Measurements from ENCODE around the gene SLIT1. TPM values are rescaled to one million over a fixed set of nuclear protein-coding genes. Genes with fewer than 3 reads are reported as not detected.

The SLIT1 gene
- total RNA-seq, 4 donors from 2014 or later, result not detected

DNA sequence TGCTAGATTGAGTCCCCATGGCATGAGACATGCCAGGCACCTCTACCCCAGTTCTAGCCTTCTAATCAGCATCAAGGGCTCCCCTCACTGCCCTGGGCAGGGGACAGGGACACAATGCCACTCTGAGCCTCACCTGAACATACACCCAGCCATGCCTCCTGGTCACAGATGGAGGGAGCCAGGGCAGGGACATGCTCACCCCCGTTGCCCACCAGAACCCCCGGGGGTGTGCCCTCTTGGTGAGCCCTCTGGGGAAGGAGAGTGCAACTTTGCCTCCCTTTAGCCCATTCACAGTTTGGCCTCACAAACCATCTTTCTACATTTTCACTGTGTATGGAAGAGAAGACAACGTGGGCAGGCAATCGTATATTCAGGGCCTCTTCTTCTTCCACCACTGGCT is 186.4 kb downstream of the SLIT1 start:
- H3K4me3 ChIP-seq (ENCODE audit: low read depth, poor library complexity, severe bottlenecking), result no peak overlapping the region
- intact Hi-C loops (cut with DNase I; ENCODE audit: low total_unique reads), result no loop called here
- TF ChIP-seq POLR2A (IDR thresholded peaks at IDR 0.05), result no peak
- TF ChIP-seq, protein P1, sequence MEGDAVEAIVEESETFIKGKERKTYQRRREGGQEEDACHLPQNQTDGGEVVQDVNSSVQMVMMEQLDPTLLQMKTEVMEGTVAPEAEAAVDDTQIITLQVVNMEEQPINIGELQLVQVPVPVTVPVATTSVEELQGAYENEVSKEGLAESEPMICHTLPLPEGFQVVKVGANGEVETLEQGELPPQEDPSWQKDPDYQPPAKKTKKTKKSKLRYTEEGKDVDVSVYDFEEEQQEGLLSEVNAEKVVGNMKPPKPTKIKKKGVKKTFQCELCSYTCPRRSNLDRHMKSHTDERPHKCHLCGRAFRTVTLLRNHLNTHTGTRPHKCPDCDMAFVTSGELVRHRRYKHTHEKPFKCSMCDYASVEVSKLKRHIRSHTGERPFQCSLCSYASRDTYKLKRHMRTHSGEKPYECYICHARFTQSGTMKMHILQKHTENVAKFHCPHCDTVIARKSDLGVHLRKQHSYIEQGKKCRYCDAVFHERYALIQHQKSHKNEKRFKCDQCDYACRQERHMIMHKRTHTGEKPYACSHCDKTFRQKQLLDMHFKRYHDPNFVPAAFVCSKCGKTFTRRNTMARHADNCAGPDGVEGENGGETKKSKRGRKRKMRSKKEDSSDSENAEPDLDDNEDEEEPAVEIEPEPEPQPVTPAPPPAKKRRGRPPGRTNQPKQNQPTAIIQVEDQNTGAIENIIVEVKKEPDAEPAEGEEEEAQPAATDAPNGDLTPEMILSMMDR (IDR thresholded peaks at IDR 0.05), result no peak
- WGBS, 2 donors, result 94% methylated on average over 4 of the region's 4 CpGs
- DNase-seq (ENCODE audit: low spot score in 2 of 2), result no peak

- H3K4me3 ChIP-seq (ENCODE audit: low read depth, poor library complexity, severe bottlenecking), result no peak overlapping the region
- TF ChIP-seq POLR2A (IDR thresholded peaks at IDR 0.05), result no peak
- TF ChIP-seq, protein P1 (IDR thresholded peaks at IDR 0.05), result no peak
- DNase-seq (ENCODE audit: low spot score in 2 of 2), result no peak
- intact Hi-C loops (cut with DNase I; ENCODE audit: low total_unique reads), result no loop called here
- 82 to 84% methylated on average over 14 of the region's 14 CpGs for WGBS, 2 donors
Observed at GRCh38 chr10:96998329-96998888, 187.3 kb downstream of the SLIT1 start.

GRCh38 chr10:96996275-96996965 is 189.3 kb downstream of the SLIT1 start:
- no peak overlapping the region for H3K4me3 ChIP-seq (ENCODE audit: low read depth, poor library complexity, severe bottlenecking)
- 61 to 78% methylated on average over 6 of the region's 6 CpGs for WGBS, 2 donors
- DNase-seq (ENCODE audit: low spot score in 2 of 2), result no peak
- TF ChIP-seq, protein P1 (IDR thresholded peaks at IDR 0.05), result no peak
- TF ChIP-seq POLR2A (IDR thresholded peaks at IDR 0.05), result no peak
- intact Hi-C loops (cut with DNase I; ENCODE audit: low total_unique reads), result no loop called here

DNA sequence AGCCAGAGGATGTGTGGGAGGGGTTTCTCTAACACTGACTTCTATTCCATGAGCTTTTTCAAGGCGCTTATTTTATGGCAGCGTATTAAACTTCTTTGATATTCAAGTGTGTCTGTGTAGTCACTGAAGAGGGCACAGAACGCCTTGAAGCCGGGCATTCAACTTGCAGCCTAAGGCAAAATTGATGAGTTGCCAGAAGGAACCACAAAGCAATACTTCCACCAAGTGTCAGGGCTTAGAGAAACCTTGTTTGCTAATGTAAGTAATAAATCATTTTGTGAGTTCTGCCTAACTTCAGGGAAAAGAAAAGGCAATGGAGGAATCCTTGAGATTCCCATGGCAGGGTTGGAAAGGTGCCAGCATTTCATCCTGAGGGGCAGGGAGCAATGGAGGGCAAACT is 189.9 kb downstream of the SLIT1 start:
- 76 to 79% methylated on average over 4 of the region's 4 CpGs for WGBS, 2 donors
- DNase-seq (ENCODE audit: low spot score in 2 of 2), result no peak
- no peak overlapping the region for H3K4me3 ChIP-seq (ENCODE audit: low read depth, poor library complexity, severe bottlenecking)
- intact Hi-C loops (cut with DNase I; ENCODE audit: low total_unique reads), result no loop called here
- no peak for TF ChIP-seq POLR2A (IDR thresholded peaks at IDR 0.05)
- TF ChIP-seq, protein P1 (IDR thresholded peaks at IDR 0.05), result no peak

DNA sequence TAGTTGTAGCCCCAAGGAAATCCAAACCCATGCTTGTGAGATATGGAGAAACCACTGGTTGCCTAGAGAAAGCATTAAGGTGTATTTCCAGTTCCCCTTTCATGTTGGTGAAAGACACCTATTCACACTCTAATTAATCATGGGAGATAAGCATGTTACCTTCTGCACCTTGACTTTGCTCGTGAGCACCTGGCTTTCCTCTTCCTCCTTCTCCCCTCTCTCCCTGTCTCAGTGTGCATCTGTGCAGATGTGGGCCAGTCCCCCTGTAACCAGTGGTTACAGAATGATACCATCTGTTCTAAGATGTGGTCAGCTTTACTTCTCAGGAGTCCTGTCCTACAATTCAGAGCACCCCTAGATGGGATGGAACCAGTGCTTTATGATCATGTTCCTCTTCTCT is 193.0 kb downstream of the SLIT1 start:
- TF ChIP-seq, protein P1 (IDR thresholded peaks at IDR 0.05), result no peak
- TF ChIP-seq POLR2A (IDR thresholded peaks at IDR 0.05), result no peak
- H3K4me3 ChIP-seq (ENCODE audit: low read depth, poor library complexity, severe bottlenecking), result no peak overlapping the region
- no peak for DNase-seq (ENCODE audit: low spot score in 2 of 2)
- intact Hi-C loops (cut with DNase I; ENCODE audit: low total_unique reads), result no loop called here
- 81 to 85% methylated on average over 1 of the region's 1 CpG for WGBS, 2 donors

All from lower leg skin (tissue), 4 donors.